H1 (cell line): ENCODE measurements around the gene ADK. TPM values are rescaled to one million over a fixed set of nuclear protein-coding genes. Genes with fewer than 3 reads are reported as not detected.

Source experiments
- CTCF ChIA-PET: fragments of 300-600 bp; sonication (Branson Sonifier 250); formaldehyde crosslinking; loops from one replicate; lab custom pipeline; 2021; ENCODE audit not compliant: partially characterized antibody; lab: Charles Lee
- POLR2A ChIA-PET: fragments of 300-600 bp; sonication (Branson Sonifier 250); formaldehyde crosslinking; loops from one replicate; lab custom pipeline; 2021; ENCODE audit warnings: inconsistent platforms; ENCODE audit not compliant: partially characterized antibody; lab: Charles Lee
- DNase-seq, 2 experiments: peaks; one replicate each; pipeline versions ENCODE4 v3.0.0 to v3.0.0-alpha.2; 2010 to 2022; ENCODE audit warnings: low spot score in 2 of 2, low read depth in 1 of 2, mixed read lengths in 1 of 2
- FAIRE-seq: peaks from 2 replicates; lab custom pipeline; 2011; peaks lifted over from hg19 to GRCh38; lab: Jason Lieb, UNC
- H2AFZ ChIP-seq: 2 replicates; pipeline ENCODE4 v1.8.1; 2012; ENCODE audit warnings: low read length, inconsistent platforms
- H2AK5ac ChIP-seq: 2 replicates; pipeline ENCODE4 v1.6.1; 2013; ENCODE audit warnings: low read depth, low read length
- H2BK120ac ChIP-seq: replicated peaks from 2 replicates; pipeline ENCODE3; 2013; ENCODE audit warnings: low read depth, low read length, inconsistent platforms
- H2BK12ac ChIP-seq: 2 replicates; pipeline ENCODE4 v1.6.1; 2013; ENCODE audit warnings: low read depth, low read length
- H2BK15ac ChIP-seq: 2 replicates; pipeline ENCODE4 v1.6.1; 2013; ENCODE audit warnings: low read length
- H2BK20ac ChIP-seq: 2 replicates; pipeline ENCODE4 v1.6.1; 2013; ENCODE audit warnings: low read length
- H2BK5ac ChIP-seq: 2 replicates; pipeline ENCODE4 v1.6.1; 2013; ENCODE audit warnings: low read depth, low read length
- H3K14ac ChIP-seq: 2 replicates; pipeline ENCODE4 v1.6.1; 2013; ENCODE audit warnings: inconsistent platforms; ENCODE audit not compliant: insufficient read length
- H3K18ac ChIP-seq: 2 replicates; pipeline ENCODE4 v1.6.1; 2013; ENCODE audit warnings: low read length; ENCODE audit errors: extremely low read depth
- H3K23ac ChIP-seq: 2 replicates; pipeline ENCODE4 v1.6.1; 2013; ENCODE audit warnings: inconsistent platforms; ENCODE audit not compliant: insufficient read length
- H3K23me2 ChIP-seq: 2 replicates; pipeline ENCODE4 v1.6.1; 2013; ENCODE audit warnings: low read depth, low read length
- H3K27ac ChIP-seq: 2 replicates; pipeline ENCODE4 v1.6.1; 2011; ENCODE audit warnings: low read depth, low read length, inconsistent platforms
- H3K27me3 ChIP-seq, 4 experiments: replicated peaks in 1 of 4; 1 replicate in 1 of 4; 2 replicates in 3 of 4; pipeline versions ENCODE4 v1.6.1 to v1.8.1; 2011 to 2013; ENCODE audit warnings: low read length in 3 of 4, mild to moderate bottlenecking in 3 of 4, inconsistent platforms in 2 of 4, mixed read lengths in 2 of 4, moderate library complexity in 1 of 4; ENCODE audit not compliant: control insufficient read depth in 3 of 4, insufficient read depth in 3 of 4; ENCODE audit errors: extremely low read depth in 1 of 4
- H3K36me3 ChIP-seq, 4 experiments: 2 replicates each; pipeline versions ENCODE4 v1.6.1 to v1.8.1; 2011 to 2013; ENCODE audit warnings: mild to moderate bottlenecking in 4 of 4, low read length in 3 of 4, moderate library complexity in 2 of 4, control low read depth in 1 of 4, inconsistent platforms in 1 of 4; ENCODE audit not compliant: insufficient read depth in 4 of 4, control insufficient read depth in 2 of 4
- H3K4ac ChIP-seq: replicated peaks from 2 replicates; pipeline ENCODE3; 2013; ENCODE audit warnings: low read length, low read depth, mixed read lengths, inconsistent platforms; ENCODE audit not compliant: insufficient read length
- H3K4me1 ChIP-seq, 4 experiments: replicated peaks in 1 of 4; 1 replicate in 1 of 4; 2 replicates in 3 of 4; pipeline versions ENCODE4 v1.6.1 to v1.8.1; 2011 to 2013; ENCODE audit warnings: low read length in 3 of 4, inconsistent platforms in 2 of 4, mixed read lengths in 1 of 4; ENCODE audit not compliant: insufficient read depth in 4 of 4, control insufficient read depth in 3 of 4
- H3K4me2 ChIP-seq, 2 experiments: 2 replicates each; pipeline versions ENCODE4 v1.6.1 to v1.8.1; 2011 to 2013; ENCODE audit warnings: low read depth in 2 of 2, low read length in 2 of 2, control low read depth in 1 of 2, inconsistent platforms in 1 of 2, mild to moderate bottlenecking in 1 of 2; ENCODE audit not compliant: insufficient read depth in 1 of 2
- H3K4me3 ChIP-seq, 4 experiments: fragments of 200-600, 300-600 bp in 1 of 4; sonication (generic), shearing (Covaris generic), sonication (Bioruptor Twin) in 1 of 4; 2 replicates each; pipeline versions ENCODE4 v1.5.1 to v1.8.1; 2011 to 2016; ENCODE audit warnings: low read length in 4 of 4, low read depth in 3 of 4, control low read depth in 2 of 4, inconsistent platforms in 2 of 4, mild to moderate bottlenecking in 2 of 4, mixed read lengths in 1 of 4, moderate library complexity in 1 of 4; ENCODE audit not compliant: insufficient read depth in 2 of 4; ENCODE audit errors: extremely low read depth in 1 of 4
- H3K56ac ChIP-seq: replicated peaks from 2 replicates; pipeline ENCODE3; 2013; ENCODE audit warnings: low read depth, mild to moderate bottlenecking, mixed read lengths, low read length, inconsistent platforms; ENCODE audit not compliant: insufficient read length
- H3K79me1 ChIP-seq: 2 replicates; pipeline ENCODE4 v1.6.1; 2013; ENCODE audit warnings: low read depth, low read length, control low read depth
- H3K79me2 ChIP-seq, 2 experiments: 2 replicates each; pipeline versions ENCODE4 v1.6.1 to v1.8.1; 2012 to 2013; ENCODE audit warnings: low read length in 2 of 2, mild to moderate bottlenecking in 2 of 2, inconsistent platforms in 1 of 2; ENCODE audit not compliant: insufficient read depth in 2 of 2, control insufficient read depth in 1 of 2
- H3K9ac ChIP-seq, 4 experiments: replicated peaks in 1 of 4; 1 replicate in 1 of 4; 2 replicates in 3 of 4; pipeline versions ENCODE4 v1.6.1 to v1.8.1; 2011 to 2013; ENCODE audit warnings: low read depth in 3 of 4, low read length in 3 of 4, control low read depth in 2 of 4, mild to moderate bottlenecking in 2 of 4, moderate library complexity in 2 of 4, inconsistent platforms in 1 of 4; ENCODE audit errors: extremely low read depth in 1 of 4
- H3K9me3 ChIP-seq, 2 experiments: 2 replicates each; pipeline versions ENCODE4 v1.6.1 to v1.8.1; 2012 to 2013; ENCODE audit warnings: mild to moderate bottlenecking in 2 of 2, moderate library complexity in 2 of 2, control low read depth in 1 of 2, inconsistent platforms in 1 of 2, low read depth in 1 of 2, low read length in 1 of 2, mixed read lengths in 1 of 2; ENCODE audit not compliant: insufficient read depth in 2 of 2
- H4K20me1 ChIP-seq, 2 experiments: replicated peaks in 1 of 2; 2 replicates each; pipeline versions ENCODE3 to v1.8.1; 2011 to 2013; ENCODE audit warnings: inconsistent platforms in 2 of 2, low read length in 2 of 2, mild to moderate bottlenecking in 1 of 2; ENCODE audit not compliant: insufficient read depth in 2 of 2, control insufficient read depth in 1 of 2
- H4K5ac ChIP-seq: 2 replicates; pipeline ENCODE4 v1.6.1; 2013; ENCODE audit warnings: low read length, low read depth, mixed read lengths, inconsistent platforms; ENCODE audit not compliant: insufficient read length
- H4K8ac ChIP-seq: 2 replicates; pipeline ENCODE4 v1.8.0; 2013; ENCODE audit warnings: mild to moderate bottlenecking, moderate library complexity, low read length, inconsistent platforms; ENCODE audit not compliant: insufficient read depth; ENCODE audit errors: extremely low read depth
- H4K91ac ChIP-seq: replicated peaks from 2 replicates; pipeline ENCODE3; 2013; ENCODE audit warnings: low read length, mixed read lengths, inconsistent platforms; ENCODE audit not compliant: insufficient read length
- CTBP2 ChIP-seq: IDR thresholded peaks from 2 replicates; pipeline ENCODE4 v1.7.0; 2011; ENCODE audit warnings: borderline replicate concordance, mild to moderate bottlenecking, moderate library complexity, mixed read lengths, low read length; ENCODE audit not compliant: insufficient read depth, insufficient read length
- JUN ChIP-seq: IDR thresholded peaks from 2 replicates; pipeline ENCODE4 v1.6.1; 2011; ENCODE audit warnings: low read depth, mild to moderate bottlenecking, improper control_type of control experiment, low read length
- NANOG ChIP-seq: IDR thresholded peaks from 2 replicates; pipeline ENCODE4 v1.6.1; 2011; ENCODE audit warnings: low read length, low read depth, mild to moderate bottlenecking, inconsistent platforms; ENCODE audit not compliant: insufficient read depth, poor library complexity, severe bottlenecking
- RBBP5 ChIP-seq: IDR thresholded peaks from 2 replicates; pipeline ENCODE4 v1.7.1; 2012; ENCODE audit warnings: low read depth, mild to moderate bottlenecking, inconsistent platforms, low read length, moderate library complexity, borderline replicate concordance
- RNF2 ChIP-seq: fragments of 200-900, 300-1000 bp; sonication (generic); IDR thresholded peaks from 2 replicates; pipeline ENCODE4 v1.7.1; 2016; ENCODE audit warnings: borderline replicate concordance, low read depth, mild to moderate bottlenecking, antibody characterized with exemption, low read length; ENCODE audit not compliant: poor library complexity, severe bottlenecking; ENCODE audit errors: missing control alignments
- SIX5 ChIP-seq: IDR thresholded peaks from 2 replicates; pipeline ENCODE4 v1.6.1; 2011; ENCODE audit warnings: mild to moderate bottlenecking, low read depth, low read length
- SP1 ChIP-seq: IDR thresholded peaks from 2 replicates; pipeline ENCODE4 v1.6.1; 2011; ENCODE audit warnings: low read depth, low read length
- SP2 ChIP-seq: IDR thresholded peaks from 2 replicates; pipeline ENCODE4 v1.6.1; 2012; ENCODE audit warnings: mild to moderate bottlenecking, low read length, inconsistent platforms
- TAF7 ChIP-seq: optimal IDR thresholded peaks from 2 replicates; pipeline ENCODE3; 2011; ENCODE audit warnings: low read depth, mild to moderate bottlenecking, inconsistent platforms, low read length, moderate library complexity, borderline replicate concordance
- WGBS, 2 experiments: shearing (Covaris generic) in 1 of 2; methylation state at CpG; one replicate each; pipeline versions ENCODE4 v1.1.6 to v1.1.7; 2013 to 2015; ENCODE audit warnings: low lambda C conversion rate in 2 of 2, mixed read lengths in 2 of 2, inconsistent platforms in 1 of 2, low coverage in 1 of 2, missing lambda C conversion rate in 1 of 2; ENCODE audit not compliant: insufficient replicate concordance in 2 of 2, insufficient coverage in 1 of 2, insufficient read length in 1 of 2; ENCODE audit errors: extremely low coverage in 1 of 2, missing lambda C conversion rate in 1 of 2; 5-methylcytosine and 5-hydroxymethylcytosine counted together
- polyA plus RNA-seq, 7 experiments: library from polyadenylated mRNA; depleted of rRNA in 3 of 7; stranded (reverse) in 5 of 7; unstranded in 2 of 7; fragments of >200 nt in 5 of 7; fragments of 200-250 nt in 2 of 7; gene quantifications; 1 replicate in 5 of 7; 2 replicates in 1 of 7; 4 replicates in 1 of 7; pipeline versions ENCODE4 v1.2.1 to v1.2.3, GENCODE V29; 2011 to 2013; ENCODE audit warnings: missing spikeins in 2 of 7, mixed read lengths in 2 of 7
- total RNA-seq: library from RNA; stranded (reverse); fragmentation: NEBNext Ultra II Directional; extraction: Animal tissue kit (Norgen Biotek cat#: 25700); gene quantifications from 2 replicates; pipeline ENCODE4 v1.2.1, GENCODE V29; 2021
- TF ChIP-seq, protein P1 (sequence below): IDR thresholded peaks from 2 replicates; pipeline ENCODE4 v1.6.1; 2012; ENCODE audit warnings: inconsistent platforms

Gene ADK
- total and polyA plus RNA-seq, 2 of the 8 experiments (the other 6 are each of a cell fraction or from before 2014, with no cell fraction given) = 12.3 to 42.4 TPM

GRCh38 chr10:74451127-74451829 is 300.3 kb downstream of the ADK start:
- Histone ChIP-seq H4K91ac (no peak overlapping the region), H3K4me2 (no peak overlapping the region)
- 89% methylated on average over 1 of the region's 1 CpG; no CpG with 5 or more reads in 1 of the 2 experiments for WGBS, 2 experiments

More at GRCh38 chr10:74451127-74451829, 300.3 kb downstream of the ADK start:
- Histone ChIP-seq H4K8ac (no peak overlapping the region), H2BK15ac (no peak overlapping the region), H3K4me1 (peaks cover 0 to 2% (median 0%) of the 10 kb centered on the region in 4 experiments; a peak in 1 of 7 replicates), H3K27ac (no peak overlapping the region), H3K23me2 (no peaks in the 10 kb centered on the region), H3K9ac (no peak overlapping the region), H3K56ac (no peak overlapping the region), H4K20me1 (no peaks in the 10 kb centered on the region), H3K18ac (no peak overlapping the region), H3K14ac (no peak overlapping the region), H2AFZ (no peak overlapping the region), H3K4ac (no peak overlapping the region), H3K36me3 (no peaks in the 10 kb centered on the region), H3K79me2 (no peaks in the 10 kb centered on the region), H2AK5ac (no peak overlapping the region), H3K79me1 (no peaks in the 10 kb centered on the region), H4K5ac (no peak overlapping the region)
- no peak for DNase-seq
- TF ChIP-seq CTBP2 (no peak), RNF2 (no peak), RBBP5 (no peak), SP2 (no peak), SIX5 (no peak), TAF7 (no peak), NANOG (no peak), SP1 (no peak), JUN (no peak)
- TF ChIP-seq, protein P1, sequence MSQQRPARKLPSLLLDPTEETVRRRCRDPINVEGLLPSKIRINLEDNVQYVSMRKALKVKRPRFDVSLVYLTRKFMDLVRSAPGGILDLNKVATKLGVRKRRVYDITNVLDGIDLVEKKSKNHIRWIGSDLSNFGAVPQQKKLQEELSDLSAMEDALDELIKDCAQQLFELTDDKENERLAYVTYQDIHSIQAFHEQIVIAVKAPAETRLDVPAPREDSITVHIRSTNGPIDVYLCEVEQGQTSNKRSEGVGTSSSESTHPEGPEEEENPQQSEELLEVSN = no peak
- TF ChIP-seq, all 59 proteins: peak for 0
- ChIA-PET POLR2A (interaction anchor here (0.6 kb wide), 1 partner anchor 644 kb away, joined by 3 read pairs; no protein-coding TSS in a partner anchor), CTCF (no interaction called here)
- Histone ChIP-seq H2BK5ac (no peak overlapping the region), H3K23ac (no peak overlapping the region), H3K27me3 (no peaks in the 10 kb centered on the region), H3K4me3 (no peak overlapping the region), H2BK12ac (no peak overlapping the region), H3K9me3 (no peaks in the 10 kb centered on the region), H2BK120ac (no peak overlapping the region), H2BK20ac (no peak overlapping the region)
- no peak for FAIRE-seq
